Skin of body (tissue), 2 donors: Measurements from ENCODE around the gene EVPLL. TPM values are rescaled to one million over a fixed set of nuclear protein-coding genes. Genes with fewer than 3 reads are reported as not detected.
"Not testable (repeated sequence)": the region's sequence is repeated elsewhere in the genome, so short reads cannot be mapped to it uniquely, and the experiment has no call there.

Source experiments
- DNase-seq: peaks from one replicate; lab custom pipeline; 2025; lab: John Stamatoyannopoulos, UW
- total RNA-seq: library from RNA; depleted of rRNA; stranded (reverse); fragments of >200 nt; gene quantifications from one replicate; pipeline ENCODE4 v1.2.3, GENCODE V29; 2014

Gene EVPLL
- 0.49 TPM for total RNA-seq

GRCh38 chr17:18377437-18378204 is at the start of gene EVPLL:
EVPLL (plus strand) TSS chr17:18377778; CDS start chr17:18380938, 3,160 bp downstream.
- DNase-seq, result no peak

GRCh38 chr17:18328643-18329204 is 48.9 kb upstream of the EVPLL start:
- no peak for DNase-seq

- DNase-seq, result no peak
Observed at GRCh38 chr17:18331879-18332278, 45.7 kb upstream of the EVPLL start.

- DNase-seq, result no peak
Observed at GRCh38 chr17:18332909-18333489, 44.6 kb upstream of the EVPLL start.

- DNase-seq, result not testable (repeated sequence)
Observed at GRCh38 chr17:18338158-18338557, 39.4 kb upstream of the EVPLL start.

GRCh38 chr17:18339933-18340332 is 37.6 kb upstream of the EVPLL start:
- no peak for DNase-seq

GRCh38 chr17:18344021-18344420 is 33.6 kb upstream of the EVPLL start:
- no peak for DNase-seq

GRCh38 chr17:18353541-18353940 is 24.0 kb upstream of the EVPLL start:
- no peak for DNase-seq

GRCh38 chr17:18356624-18357023 is 21.0 kb upstream of the EVPLL start:
- peak; percentile 11 for DNase-seq

- no peak for DNase-seq
Observed at GRCh38 chr17:18360518-18360917, 17.1 kb upstream of the EVPLL start.

- peak; percentile 9 for DNase-seq
Observed at GRCh38 chr17:18361837-18362697, 15.5 kb upstream of the EVPLL start.

GRCh38 chr17:18362698-18363100 is 14.9 kb upstream of the EVPLL start:
- no peak for DNase-seq

GRCh38 chr17:18363101-18364049 is 14.2 kb upstream of the EVPLL start, which contains the start of gene SHMT1:
SHMT1 (minus strand) TSS chr17:18363550; CDS start chr17:18355981, 7,569 bp downstream.
- peak; percentile 65 for DNase-seq

GRCh38 chr17:18364166-18364565 is 13.4 kb upstream of the EVPLL start:
- no peak for DNase-seq

- no peak for DNase-seq
Observed at GRCh38 chr17:18368946-18369345, 8.6 kb upstream of the EVPLL start.

- DNase-seq, result no peak
Observed at GRCh38 chr17:18370761-18371160, 6.8 kb upstream of the EVPLL start.

GRCh38 chr17:18371455-18371854 is 6.1 kb upstream of the EVPLL start:
- no peak for DNase-seq

GRCh38 chr17:18373181-18373580 is 4.4 kb upstream of the EVPLL start:
- DNase-seq, result not testable (repeated sequence)

- DNase-seq, result no peak
Observed at GRCh38 chr17:18374216-18374615, 3.4 kb upstream of the EVPLL start.

- DNase-seq, result no peak
Observed at GRCh38 chr17:18378205-18378505, 577 bp downstream of the EVPLL start.

GRCh38 chr17:18378614-18379013 is 1.0 kb downstream of the EVPLL start:
- not testable (repeated sequence) for DNase-seq
